ENCODE data around the gene FYN. TPM values are rescaled to one million over a fixed set of nuclear protein-coding genes. Genes with fewer than 3 reads are reported as not detected.

Gene FYN
- total and polyA plus RNA-seq, 2 donors from 2014 or later: 34.5 to 52.4 TPM

DNA sequence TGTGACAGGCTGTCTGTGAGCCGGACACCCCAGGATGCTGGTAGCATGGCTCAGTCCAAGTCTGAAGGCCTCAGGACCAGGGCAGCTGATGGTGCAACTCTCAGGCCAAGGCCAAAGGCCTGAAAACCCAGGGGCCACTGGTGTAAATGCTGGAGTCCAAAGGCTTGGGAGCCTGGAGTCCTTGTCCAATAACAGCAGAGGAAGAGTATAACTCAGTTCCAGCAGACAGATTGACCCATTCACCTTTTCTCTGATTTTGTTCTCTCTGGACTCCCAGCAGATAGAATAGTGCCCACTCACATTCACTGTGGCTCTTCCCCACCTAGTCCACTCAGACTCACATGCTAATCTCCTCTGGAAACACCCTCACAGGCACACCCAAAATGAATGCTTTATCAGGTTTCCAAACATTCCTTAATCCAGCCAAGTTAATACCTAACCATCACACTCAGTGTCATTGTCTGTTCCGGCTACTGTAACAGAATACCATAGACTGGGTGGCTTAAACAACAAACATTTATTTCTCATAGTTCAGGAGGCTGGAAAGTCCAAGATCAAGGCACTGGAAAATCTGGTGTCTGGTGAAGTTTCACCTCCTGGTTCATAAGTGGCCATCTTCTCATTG lies 262.6 kb downstream of the FYN start:
- Histone ChIP-seq H3K9me3 (ENCODE audit: control insufficient read depth in 2 of 3, insufficient read depth in 1 of 3, low read length in 3 of 3) (no peaks in the 10 kb centered on the region), H3K36me3 (ENCODE audit: control insufficient read depth in 2 of 3, insufficient read depth in 3 of 3, low read length in 3 of 3) (no peaks in the 10 kb centered on the region), H3K27me3 (ENCODE audit: control insufficient read depth, insufficient read depth, low read length) (no peaks in the 10 kb centered on the region), H3K27ac (ENCODE audit: low read depth in 2 of 2, low read length in 2 of 2) (no peak overlapping the region), H3K4me3 (ENCODE audit: low read length in 3 of 3) (no peak overlapping the region), H3K4me1 (ENCODE audit: control insufficient read depth in 2 of 3, insufficient read depth in 2 of 3, low read depth in 1 of 3, low read length in 3 of 3) (peaks cover 0 to 4% (median 3%) of the 10 kb centered on the region in 3 donors), H3K9ac (ENCODE audit: low read length in 3 of 3) (peak overlapping the region in 1 of 3 donors; percentile 20)
- intact Hi-C loops (cut with DNase I): no loop called here
- FAIRE-seq (no peak), DNase-seq (peak in 1 of 5 donors; percentile 49)
- TF ChIP-seq, protein P1, sequence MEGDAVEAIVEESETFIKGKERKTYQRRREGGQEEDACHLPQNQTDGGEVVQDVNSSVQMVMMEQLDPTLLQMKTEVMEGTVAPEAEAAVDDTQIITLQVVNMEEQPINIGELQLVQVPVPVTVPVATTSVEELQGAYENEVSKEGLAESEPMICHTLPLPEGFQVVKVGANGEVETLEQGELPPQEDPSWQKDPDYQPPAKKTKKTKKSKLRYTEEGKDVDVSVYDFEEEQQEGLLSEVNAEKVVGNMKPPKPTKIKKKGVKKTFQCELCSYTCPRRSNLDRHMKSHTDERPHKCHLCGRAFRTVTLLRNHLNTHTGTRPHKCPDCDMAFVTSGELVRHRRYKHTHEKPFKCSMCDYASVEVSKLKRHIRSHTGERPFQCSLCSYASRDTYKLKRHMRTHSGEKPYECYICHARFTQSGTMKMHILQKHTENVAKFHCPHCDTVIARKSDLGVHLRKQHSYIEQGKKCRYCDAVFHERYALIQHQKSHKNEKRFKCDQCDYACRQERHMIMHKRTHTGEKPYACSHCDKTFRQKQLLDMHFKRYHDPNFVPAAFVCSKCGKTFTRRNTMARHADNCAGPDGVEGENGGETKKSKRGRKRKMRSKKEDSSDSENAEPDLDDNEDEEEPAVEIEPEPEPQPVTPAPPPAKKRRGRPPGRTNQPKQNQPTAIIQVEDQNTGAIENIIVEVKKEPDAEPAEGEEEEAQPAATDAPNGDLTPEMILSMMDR (IDR thresholded peaks at IDR 0.05; ENCODE audit: borderline replicate concordance, extremely low read depth, insufficient read depth): no peak

Other genes with a start within 250 kb of the FYN start
- gene CCN6, start 180.7 kb upstream of the FYN start, total RNA-seq: 6.7 TPM
- gene CCN6, start 180.7 kb upstream of the FYN start, polyA plus RNA-seq (ENCODE audit: insufficient read depth, low read depth, low replicate concordance): 8.4 TPM
- 21.2 TPM for gene TUBE1, start 214.0 kb upstream of the FYN start, total RNA-seq
- 13.6 TPM for gene TUBE1, start 214.0 kb upstream of the FYN start, polyA plus RNA-seq (ENCODE audit: insufficient read depth, low read depth, low replicate concordance)
- gene FAM229B, start 214.1 kb upstream of the FYN start, total RNA-seq: 27.2 TPM
- gene FAM229B, start 214.1 kb upstream of the FYN start, polyA plus RNA-seq (ENCODE audit: insufficient read depth, low read depth, low replicate concordance): 77.1 TPM